Measurements from ENCODE around the gene GAP43. TPM values are rescaled to one million over a fixed set of nuclear protein-coding genes. Genes with fewer than 3 reads are reported as not detected.
"Not testable (repeated sequence)": the region's sequence is repeated elsewhere in the genome, so short reads cannot be mapped to it uniquely, and the experiment has no call there.

The GAP43 gene
- total RNA-seq, 6 experiments from 2014 or later: not detected

DNA sequence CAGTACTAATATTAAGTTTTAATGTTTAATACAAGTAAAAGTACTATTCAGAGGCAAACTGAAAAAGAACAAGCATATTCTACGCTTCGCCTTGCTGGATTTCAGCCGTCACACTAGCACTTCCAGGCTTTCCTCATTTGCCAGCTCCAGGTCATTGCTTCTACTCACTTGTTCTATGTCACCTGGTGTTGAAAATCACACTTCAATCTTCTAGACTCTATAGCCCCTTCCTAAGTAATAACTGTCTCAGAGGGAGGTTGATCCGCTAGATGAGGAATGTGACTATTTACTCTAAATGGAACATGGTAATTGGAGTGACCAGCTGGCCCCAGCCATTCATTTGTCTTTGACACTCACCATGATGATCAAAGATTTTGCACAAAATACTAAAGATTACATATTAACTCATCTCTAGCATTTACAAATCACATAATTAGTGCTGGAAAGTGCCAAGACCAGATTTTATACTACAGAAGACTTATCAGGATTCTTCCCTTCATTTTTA, 92.0 kb downstream of the GAP43 start:
- TF ChIP-seq, protein P1, sequence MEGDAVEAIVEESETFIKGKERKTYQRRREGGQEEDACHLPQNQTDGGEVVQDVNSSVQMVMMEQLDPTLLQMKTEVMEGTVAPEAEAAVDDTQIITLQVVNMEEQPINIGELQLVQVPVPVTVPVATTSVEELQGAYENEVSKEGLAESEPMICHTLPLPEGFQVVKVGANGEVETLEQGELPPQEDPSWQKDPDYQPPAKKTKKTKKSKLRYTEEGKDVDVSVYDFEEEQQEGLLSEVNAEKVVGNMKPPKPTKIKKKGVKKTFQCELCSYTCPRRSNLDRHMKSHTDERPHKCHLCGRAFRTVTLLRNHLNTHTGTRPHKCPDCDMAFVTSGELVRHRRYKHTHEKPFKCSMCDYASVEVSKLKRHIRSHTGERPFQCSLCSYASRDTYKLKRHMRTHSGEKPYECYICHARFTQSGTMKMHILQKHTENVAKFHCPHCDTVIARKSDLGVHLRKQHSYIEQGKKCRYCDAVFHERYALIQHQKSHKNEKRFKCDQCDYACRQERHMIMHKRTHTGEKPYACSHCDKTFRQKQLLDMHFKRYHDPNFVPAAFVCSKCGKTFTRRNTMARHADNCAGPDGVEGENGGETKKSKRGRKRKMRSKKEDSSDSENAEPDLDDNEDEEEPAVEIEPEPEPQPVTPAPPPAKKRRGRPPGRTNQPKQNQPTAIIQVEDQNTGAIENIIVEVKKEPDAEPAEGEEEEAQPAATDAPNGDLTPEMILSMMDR (IDR thresholded peaks at IDR 0.05): no peak
- TF ChIP-seq POLR2A (IDR thresholded peaks at IDR 0.05): no peak
- Histone ChIP-seq H3K4me3 (no peak overlapping the region), H3K9me3 (no peaks in the 10 kb centered on the region), H3K36me3 (no peaks in the 10 kb centered on the region), H3K27me3 (no peaks in the 10 kb centered on the region), H3K27ac (no peak overlapping the region), H3K4me1 (peaks cover 0 to 8% (median 0%) of the 10 kb centered on the region in 4 donors)
- no peak for DNase-seq
- no peak for ATAC-seq
- intact Hi-C loops (cut with DNase I): no loop called here
- 83% methylated on average over 4 of the region's 4 CpGs for WGBS (ENCODE audit: insufficient coverage, low coverage, low lambda C conversion rate, missing lambda C conversion rate)

DNA sequence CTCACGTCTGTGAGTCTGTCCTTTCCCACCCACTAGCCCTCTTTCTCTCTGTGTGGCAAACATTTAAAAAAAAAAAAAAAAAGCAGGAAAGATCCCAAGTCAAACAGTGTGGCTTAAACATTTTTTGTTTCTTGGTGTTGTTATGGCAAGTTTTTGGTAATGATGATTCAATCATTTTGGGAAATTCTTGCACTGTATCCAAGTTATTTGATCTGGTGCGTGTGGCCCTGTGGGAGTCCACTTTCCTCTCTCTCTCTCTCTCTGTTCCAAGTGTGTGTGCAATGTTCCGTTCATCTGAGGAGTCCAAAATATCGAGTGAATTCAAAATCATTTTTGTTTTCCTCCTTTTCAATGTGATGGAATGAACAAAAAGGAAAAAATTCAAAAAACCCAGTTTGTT, 97.7 kb downstream of the GAP43 start:
- Histone ChIP-seq H3K9me3 (no peaks in the 10 kb centered on the region), H3K4me1 (peaks cover 0 to 6% (median 0%) of the 10 kb centered on the region in 4 donors), H3K4me3 (no peak overlapping the region), H3K27ac (no peak overlapping the region), H3K36me3 (no peaks in the 10 kb centered on the region), H3K27me3 (no peaks in the 10 kb centered on the region)
- 71% methylated on average over 4 of the region's 4 CpGs for WGBS (ENCODE audit: insufficient coverage, low coverage, low lambda C conversion rate, missing lambda C conversion rate)
- DNase-seq: no peak
- intact Hi-C loops (cut with DNase I): no loop called here
- no peak for ATAC-seq
- TF ChIP-seq POLR2A (IDR thresholded peaks at IDR 0.05): no peak
- TF ChIP-seq, protein P1 (IDR thresholded peaks at IDR 0.05): no peak

DNA sequence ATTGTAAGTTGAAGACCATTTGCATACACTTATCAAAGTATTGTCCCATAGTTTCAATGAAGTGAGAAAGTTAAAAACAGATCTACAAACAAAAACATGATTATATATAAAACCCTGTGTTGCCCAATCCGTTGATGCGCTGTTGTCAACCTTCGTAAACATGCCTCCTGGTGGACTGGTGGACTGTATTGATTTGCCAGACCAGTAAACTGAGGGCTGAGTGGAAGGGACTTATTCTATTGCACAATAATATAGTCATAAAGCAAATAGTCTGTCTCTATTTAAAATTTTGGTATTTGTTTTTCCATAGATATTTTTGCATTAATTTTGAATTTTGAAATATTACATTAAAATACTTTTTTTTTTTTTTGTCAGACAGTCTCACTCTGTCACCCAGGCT, 102.5 kb downstream of the GAP43 start:
- no peak for TF ChIP-seq POLR2A (IDR thresholded peaks at IDR 0.05)
- TF ChIP-seq, protein P1 (IDR thresholded peaks at IDR 0.05): peak in 1 of 4 donors; percentile 12
- intact Hi-C loops (cut with DNase I): no loop called here
- no peaks in the 10 kb centered on the region for H3K9me3 ChIP-seq

DNA sequence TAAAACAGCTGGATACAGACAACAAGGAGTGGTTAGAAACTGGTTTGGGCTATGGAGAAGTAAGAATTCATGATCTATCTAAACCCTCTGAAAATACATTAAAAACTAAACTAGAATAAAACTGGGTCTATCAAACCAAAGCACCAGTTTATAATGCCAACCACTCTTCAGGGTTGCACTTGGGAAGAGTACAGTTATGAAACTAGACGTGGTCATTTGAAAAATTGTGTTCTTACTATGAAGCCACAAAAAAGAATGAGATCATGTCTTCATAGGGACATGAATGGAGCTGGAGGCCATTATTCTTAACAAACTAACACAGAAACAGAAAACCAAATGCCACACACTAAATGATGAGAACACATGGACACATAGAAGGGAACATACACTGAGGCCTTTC, 103.8 kb downstream of the GAP43 start:
- peaks cover 0 to 8% (median 0%) of the 10 kb centered on the region in 4 donors for H3K4me1 ChIP-seq
- intact Hi-C loops (cut with DNase I): no loop called here
- no peak overlapping the region for H3K27ac ChIP-seq
- no peak for ATAC-seq
- H3K9me3 ChIP-seq: no peaks in the 10 kb centered on the region
- DNase-seq: no peak
- TF ChIP-seq, protein P1 (IDR thresholded peaks at IDR 0.05): no peak
- TF ChIP-seq POLR2A (IDR thresholded peaks at IDR 0.05): no peak
- H3K36me3 ChIP-seq: no peaks in the 10 kb centered on the region
- H3K27me3 ChIP-seq: no peaks in the 10 kb centered on the region
- 83% methylated on average over 1 of the region's 1 CpG for WGBS (ENCODE audit: insufficient coverage, low coverage, low lambda C conversion rate, missing lambda C conversion rate)
- no peak overlapping the region for H3K4me3 ChIP-seq

More for the DNA sequence above, 102.5 kb downstream of the GAP43 start:
- Histone ChIP-seq H3K4me1 (peaks cover 0 to 8% (median 0%) of the 10 kb centered on the region in 4 donors), H3K27me3 (no peaks in the 10 kb centered on the region), H3K27ac (no peak overlapping the region), H3K36me3 (no peaks in the 10 kb centered on the region), H3K4me3 (no peak overlapping the region)
- ATAC-seq (peak; percentile 73 to 97 (median 90)), DNase-seq (peak in 2 of 3 donors; percentile 27 to 42)
- 39% methylated on average over 3 of the region's 3 CpGs for WGBS (ENCODE audit: insufficient coverage, low coverage, low lambda C conversion rate, missing lambda C conversion rate)

DNA sequence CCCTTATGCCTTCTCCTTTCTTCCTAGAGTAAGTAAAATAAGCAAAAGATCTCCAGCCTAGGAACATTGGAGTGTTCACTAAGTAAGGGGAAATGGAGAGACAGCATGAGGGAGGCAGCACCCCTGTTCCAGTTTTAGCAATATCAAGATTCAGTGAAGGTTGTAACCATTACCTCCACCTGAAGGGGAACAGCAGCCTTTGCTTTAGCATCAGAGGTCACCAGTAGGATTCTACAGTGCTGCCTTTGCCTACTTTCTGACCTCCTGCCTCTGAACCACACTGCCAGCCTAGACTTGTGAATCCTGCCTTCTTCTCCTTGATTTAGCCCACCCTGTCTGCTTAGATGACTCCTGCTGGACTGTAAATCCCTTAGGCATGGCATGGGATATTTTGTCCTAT, 104.7 kb downstream of the GAP43 start:
- H3K27ac ChIP-seq: no peak overlapping the region
- ATAC-seq: no peak
- no peaks in the 10 kb centered on the region for H3K27me3 ChIP-seq
- no peaks in the 10 kb centered on the region for H3K9me3 ChIP-seq
- intact Hi-C loops (cut with DNase I): no loop called here
- peaks cover 0 to 8% (median 0%) of the 10 kb centered on the region in 4 donors for H3K4me1 ChIP-seq
- no peak for DNase-seq
- no peaks in the 10 kb centered on the region for H3K36me3 ChIP-seq
- TF ChIP-seq POLR2A (IDR thresholded peaks at IDR 0.05): no peak
- TF ChIP-seq, protein P1 (IDR thresholded peaks at IDR 0.05): no peak
- H3K4me3 ChIP-seq: no peak overlapping the region

DNA sequence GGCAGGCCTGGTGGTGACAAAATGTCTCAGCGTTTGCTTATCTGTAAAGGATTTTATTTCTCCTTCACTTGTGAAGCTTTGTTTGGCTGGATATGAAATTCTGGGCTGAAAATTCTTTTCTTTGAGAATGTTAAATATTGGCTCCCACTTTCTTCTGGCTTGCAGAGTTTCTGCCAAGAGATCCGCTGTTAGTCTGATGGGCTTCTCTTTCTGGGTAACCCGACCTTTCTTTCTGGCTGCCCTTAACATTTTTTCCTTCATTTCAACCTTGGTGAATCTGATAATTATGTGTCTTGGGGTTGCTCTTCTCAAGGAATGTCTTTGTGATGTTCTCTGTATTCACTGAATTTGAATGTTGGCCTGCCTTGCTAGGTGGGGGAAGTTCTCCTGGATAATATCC, 113.0 kb downstream of the GAP43 start:
- H3K36me3 ChIP-seq; H3K4me3 ChIP-seq; intact Hi-C loops (cut with DNase I); H3K9me3 ChIP-seq; H3K27ac ChIP-seq; ATAC-seq; H3K27me3 ChIP-seq; H3K4me1 ChIP-seq; DNase-seq: not testable (repeated sequence)
- WGBS (ENCODE audit: insufficient coverage, low coverage, low lambda C conversion rate, missing lambda C conversion rate): 65% methylated on average over 3 of the region's 3 CpGs
